HG03439 (cell line): Measurements from ENCODE around the gene GJA8.
"Not testable (repeated sequence)": the region's sequence is repeated elsewhere in the genome, so short reads cannot be mapped to it uniquely, and the experiment has no call there.

Experiments
- ATAC-seq: cut with Tn5 transposase; IDR thresholded peaks from one replicate; pipeline ENCODE4 v1.9.1; 2021; ENCODE audit warnings: mild to moderate bottlenecking, moderate library complexity; ENCODE audit not compliant: unreplicated experiment

Gene GJA8

DNA sequence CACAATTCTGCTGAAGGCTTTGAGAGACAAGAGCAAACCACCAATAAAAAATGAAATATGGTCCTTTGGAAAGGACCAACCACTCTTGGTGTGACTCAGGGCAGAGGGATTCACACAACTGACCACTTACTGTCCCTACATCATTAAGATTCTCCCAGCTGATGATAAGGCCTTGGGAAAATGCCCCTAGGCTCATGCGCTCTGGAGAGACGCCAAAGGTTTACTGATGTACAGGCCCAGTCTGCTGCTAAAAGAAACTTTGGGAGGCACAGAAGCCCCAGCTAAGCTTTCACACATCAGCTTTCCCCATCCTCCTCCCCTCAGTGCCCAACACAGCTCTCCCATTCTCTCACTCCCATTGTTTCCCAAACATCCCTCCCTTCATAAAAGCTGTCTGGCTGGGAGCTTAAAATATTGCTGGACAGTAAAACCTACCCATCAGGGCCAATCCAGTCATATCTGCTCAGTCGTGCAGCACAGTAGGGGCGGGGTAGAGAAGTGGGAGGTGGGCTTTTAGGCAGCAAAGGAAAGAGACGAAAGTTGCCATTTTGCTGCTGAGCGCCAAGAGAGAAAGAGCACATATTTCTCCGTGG lies at the start of gene GJA8:
Gene GJA8, plus strand, starts transcription at position 543 of the 593 bp plus-strand sequence. CDS start 5,161 bp downstream, outside the sequence.
- no peak for ATAC-seq

DNA sequence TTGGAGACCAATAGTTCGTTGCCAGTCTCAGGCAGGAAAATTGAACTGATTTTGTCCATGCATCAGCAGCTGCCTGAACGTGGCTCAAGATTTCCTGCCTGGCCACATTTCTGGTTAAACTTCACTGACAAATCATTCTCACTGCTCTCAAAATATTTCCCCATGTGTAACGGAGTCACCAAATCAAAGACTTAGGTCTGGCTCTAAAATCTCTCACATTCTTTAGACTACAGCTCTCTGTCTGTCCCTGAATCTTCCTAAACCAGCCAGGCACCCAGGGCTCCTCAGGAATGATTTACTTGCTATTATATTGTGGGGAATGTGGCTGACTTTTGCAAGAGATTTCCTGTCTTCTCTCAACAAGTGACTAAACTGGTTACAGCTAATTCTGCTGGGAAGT lies 49.2 kb upstream of the GJA8 start:
- ATAC-seq: no peak

DNA sequence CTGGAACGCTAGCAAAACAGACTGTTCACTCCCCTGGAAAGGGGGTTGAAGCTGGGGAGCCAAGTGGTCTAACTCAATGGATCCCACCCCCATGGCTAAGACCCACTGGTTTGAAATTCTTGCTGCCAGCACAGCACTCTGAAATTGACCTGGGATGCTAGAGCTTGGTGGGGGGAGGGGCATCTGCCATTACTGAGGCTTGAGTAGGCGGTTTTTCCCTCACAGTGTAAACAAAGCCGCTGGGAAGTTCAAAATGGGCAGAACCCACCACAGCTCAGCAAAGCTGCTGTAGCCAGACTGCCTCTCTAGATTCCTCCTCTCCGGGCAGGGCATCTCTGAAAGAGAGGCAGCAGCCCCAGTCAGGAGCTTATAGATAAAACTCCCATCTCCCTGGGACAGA lies 47.6 kb upstream of the GJA8 start:
- not testable (repeated sequence) for ATAC-seq

- ATAC-seq: not testable (repeated sequence)
Observed at GRCh38 chr1:147855996-147856395, 46.6 kb upstream of the GJA8 start.

DNA sequence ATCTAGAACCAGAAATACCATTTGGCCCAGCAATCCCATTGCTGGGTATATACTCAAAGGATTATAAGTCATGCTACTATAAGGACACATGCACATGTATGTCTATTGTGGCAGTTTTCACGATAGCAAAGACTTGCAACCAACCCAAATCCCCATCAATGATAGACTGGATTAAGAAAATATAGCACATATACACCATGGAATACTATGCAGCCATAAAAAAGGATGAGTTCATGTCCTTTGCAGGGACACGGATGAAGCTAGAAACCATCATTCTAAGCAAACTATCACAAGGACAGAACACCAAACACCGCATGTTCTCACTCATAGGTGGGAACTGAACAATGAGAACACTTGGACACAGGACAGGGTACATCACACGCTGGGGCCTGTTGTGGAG lies 35.4 kb upstream of the GJA8 start:
- not testable (repeated sequence) for ATAC-seq

- ATAC-seq: no peak
Observed at GRCh38 chr1:147878022-147878421, 24.6 kb upstream of the GJA8 start.

DNA sequence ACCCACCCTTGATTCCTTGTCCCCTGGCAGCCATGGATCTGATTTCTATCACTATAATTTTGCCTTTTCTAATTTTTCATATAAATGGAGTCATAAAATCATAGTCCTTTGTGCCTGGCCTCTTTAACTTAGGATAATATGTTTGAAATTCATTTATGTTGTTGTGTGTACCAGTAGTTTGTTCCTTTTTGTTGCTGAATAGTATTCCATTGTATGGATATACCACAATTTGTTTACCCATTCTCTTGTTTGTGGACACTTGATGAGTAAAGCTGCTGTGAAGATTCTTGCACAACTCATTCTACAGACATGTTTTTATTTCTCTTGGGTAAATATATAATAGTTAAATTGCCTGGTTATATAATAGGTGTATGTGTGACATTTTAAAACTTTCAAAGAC lies 22.7 kb upstream of the GJA8 start:
- ATAC-seq: no peak

DNA sequence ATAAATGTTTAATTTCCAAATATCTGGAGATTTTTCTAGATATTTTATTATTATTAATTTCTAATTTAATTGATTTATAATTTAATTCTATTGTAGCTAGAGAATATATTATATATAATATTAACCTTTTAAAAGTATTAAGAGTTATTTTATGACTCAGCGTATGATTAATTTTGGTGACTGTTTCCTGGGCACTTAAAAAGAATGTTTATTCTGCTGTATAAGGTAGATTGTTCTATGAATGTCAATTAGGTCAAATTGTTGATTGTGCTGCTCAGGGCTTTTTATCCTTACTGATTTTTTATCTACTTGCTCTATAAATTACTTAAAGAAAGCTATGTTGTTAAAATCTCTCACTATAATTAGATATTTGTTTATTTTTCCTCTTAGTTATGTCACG lies 20.1 kb upstream of the GJA8 start:
- no peak for ATAC-seq

GRCh38 chr1:147890177-147890790 lies 12.3 kb upstream of the GJA8 start:
- ATAC-seq: peak; percentile 74

DNA sequence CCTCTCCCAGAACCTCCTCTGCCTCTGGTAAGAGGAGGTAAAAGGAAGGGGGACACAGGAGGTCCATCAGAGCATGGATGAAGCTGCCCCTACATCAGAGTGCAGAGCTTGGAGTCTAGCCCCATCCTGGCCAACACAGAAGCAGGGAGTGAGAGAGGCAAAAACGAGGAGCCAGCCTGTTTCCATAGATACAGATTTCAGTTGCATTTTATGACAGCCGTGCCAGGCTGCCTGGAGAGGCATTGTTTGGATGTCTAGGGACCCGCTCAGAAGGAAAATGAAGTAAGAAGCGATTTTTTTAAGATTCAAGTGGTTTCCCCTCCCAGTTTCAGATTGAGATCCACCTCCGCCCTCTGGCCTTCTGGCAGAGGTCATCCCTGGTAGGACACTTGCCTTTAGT lies 11.5 kb upstream of the GJA8 start:
- no peak for ATAC-seq

DNA sequence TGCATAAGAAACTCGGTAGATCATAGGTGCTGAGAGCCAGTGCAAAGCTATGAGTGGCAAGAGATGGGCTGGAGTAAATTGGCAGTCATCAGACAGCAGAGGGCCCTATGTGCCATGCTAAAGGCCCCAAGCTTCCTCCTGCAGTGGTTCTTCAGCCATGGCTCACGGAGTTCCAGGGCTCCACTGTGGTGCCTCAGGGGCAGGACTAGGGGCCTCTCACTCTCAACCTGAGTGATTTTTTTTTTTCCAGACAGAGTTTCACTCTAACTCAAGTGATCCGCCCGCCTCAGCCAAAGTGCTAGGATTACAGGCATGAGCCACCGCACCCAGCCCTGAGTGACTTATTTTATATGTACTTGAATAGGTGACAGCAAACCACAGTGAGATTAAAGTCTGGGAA lies 10.4 kb upstream of the GJA8 start:
- no peak for ATAC-seq

DNA sequence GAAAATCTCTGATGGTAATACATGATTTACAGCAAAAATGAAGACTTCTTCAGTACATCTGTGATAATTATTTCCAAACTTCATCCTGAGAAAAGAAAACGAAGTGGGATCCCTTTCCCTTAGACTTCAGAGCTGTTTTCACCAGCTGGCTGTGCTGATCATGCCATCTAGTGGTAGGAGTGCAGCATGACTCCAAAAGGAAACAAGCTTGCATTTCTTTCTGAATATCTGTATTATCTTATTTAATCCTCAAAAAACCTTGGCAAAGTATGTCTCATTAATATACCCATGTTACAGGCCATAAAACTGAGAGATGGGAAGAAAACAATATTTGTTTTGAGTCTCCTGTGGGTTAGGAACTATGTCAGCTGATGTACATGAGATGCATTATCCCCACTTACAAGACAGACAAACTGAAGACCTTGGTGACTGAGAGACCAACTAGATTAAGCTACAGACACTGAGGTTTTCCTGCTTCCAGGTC lies 9.8 kb upstream of the GJA8 start:
- ATAC-seq: no peak

GRCh38 chr1:147895123-147895522 lies 7.5 kb upstream of the GJA8 start:
- no peak for ATAC-seq

GRCh38 chr1:147897029-147897752 lies 5.4 kb upstream of the GJA8 start:
- no peak for ATAC-seq

- ATAC-seq: no peak
Observed at GRCh38 chr1:147897789-147898188, 4.8 kb upstream of the GJA8 start.

GRCh38 chr1:147904726-147905125 lies 2.1 kb downstream of the GJA8 start:
- ATAC-seq: no peak

DNA sequence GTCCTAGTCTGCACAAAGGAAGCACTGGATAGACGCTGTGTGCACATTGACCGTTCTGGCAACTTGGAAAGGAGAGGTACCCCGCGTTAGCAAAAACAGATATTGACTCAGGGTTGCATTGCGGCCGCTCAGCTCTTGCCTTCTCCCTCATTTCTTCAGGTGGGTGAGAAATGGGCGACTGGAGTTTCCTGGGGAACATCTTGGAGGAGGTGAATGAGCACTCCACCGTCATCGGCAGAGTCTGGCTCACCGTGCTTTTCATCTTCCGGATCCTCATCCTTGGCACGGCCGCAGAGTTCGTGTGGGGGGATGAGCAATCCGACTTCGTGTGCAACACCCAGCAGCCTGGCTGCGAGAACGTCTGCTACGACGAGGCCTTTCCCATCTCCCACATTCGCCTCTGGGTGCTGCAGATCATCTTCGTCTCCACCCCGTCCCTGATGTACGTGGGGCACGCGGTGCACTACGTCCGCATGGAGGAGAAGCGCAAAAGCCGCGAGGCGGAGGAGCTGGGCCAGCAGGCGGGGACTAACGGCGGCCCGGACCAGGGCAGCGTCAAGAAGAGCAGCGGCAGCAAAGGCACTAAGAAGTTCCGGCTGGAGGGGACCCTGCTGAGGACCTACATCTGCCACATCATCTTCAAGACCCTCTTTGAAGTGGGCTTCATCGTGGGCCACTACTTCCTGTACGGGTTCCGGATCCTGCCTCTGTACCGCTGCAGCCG lies 5.4 kb downstream of the GJA8 start:
- no peak for ATAC-seq

- no peak for ATAC-seq
Observed at GRCh38 chr1:147912553-147912952, 10.0 kb downstream of the GJA8 start.

- no peak for ATAC-seq
Observed at GRCh38 chr1:147913362-147913942, 10.9 kb downstream of the GJA8 start.

- ATAC-seq: no peak
Observed at GRCh38 chr1:147919896-147920295, 17.3 kb downstream of the GJA8 start.

- no peak for ATAC-seq
Observed at GRCh38 chr1:147924813-147925212, 22.2 kb downstream of the GJA8 start.
